NCI-H748 (cell line): ENCODE measurements around the gene NOTUM.

Source experiments
- DNase-seq: peaks from one replicate; lab custom pipeline; 2025; ENCODE audit not compliant: unreplicated experiment; lab: John Stamatoyannopoulos, UW

The NOTUM gene

GRCh38 chr17:81978524-81979298, 17.7 kb upstream of the NOTUM start:
- no peak for DNase-seq

GRCh38 chr17:81977211-81977808, 16.3 kb upstream of the NOTUM start, which contains the start of gene ASPSCR1:
TSS of gene ASPSCR1 (plus strand) at chr17:81977629. CDS start at chr17:81977647, 18 bp downstream.
- DNase-seq, result peak; percentile 90

- peak; percentile 69 for DNase-seq
These were observed 15.6 kb upstream of the NOTUM start for GRCh38 chr17:81976332-81977210.

GRCh38 chr17:81973432-81973831, 12.4 kb upstream of the NOTUM start:
- no peak for DNase-seq

GRCh38 chr17:81968850-81969812, 8.1 kb upstream of the NOTUM start:
- no peak for DNase-seq

GRCh38 chr17:81968396-81968745, 7.4 kb upstream of the NOTUM start:
- DNase-seq, result no peak

- DNase-seq, result peak; percentile 52
These were observed 6.8 kb upstream of the NOTUM start for GRCh38 chr17:81967533-81968395.

- DNase-seq, result no peak
These were observed 6.2 kb upstream of the NOTUM start for GRCh38 chr17:81967244-81967532.

- DNase-seq, result peak; percentile 49
These were observed 5.6 kb upstream of the NOTUM start for GRCh38 chr17:81966343-81967243.

GRCh38 chr17:81964081-81964849, 3.3 kb upstream of the NOTUM start:
- no peak for DNase-seq

- no peak for DNase-seq
These were observed 1.8 kb upstream of the NOTUM start for GRCh38 chr17:81962499-81963441.

- DNase-seq, result peak; percentile 58
These were observed 823 bp upstream of the NOTUM start for GRCh38 chr17:81961521-81962498.

GRCh38 chr17:81960130-81960958, 643 bp downstream of the NOTUM start:
- DNase-seq, result peak; percentile 52

- peak; percentile 73 for DNase-seq
These were observed 1.4 kb downstream of the NOTUM start for GRCh38 chr17:81959362-81960129.
